ENCODE measurements around the gene KMT2E. TPM values are rescaled to one million over a fixed set of nuclear protein-coding genes. Genes with fewer than 3 reads are reported as not detected.

KMT2E gene
- polyA plus RNA-seq, 2 of the 4 experiments (the other 2 are of a cell fraction): 9.4 to 23.4 TPM

DNA sequence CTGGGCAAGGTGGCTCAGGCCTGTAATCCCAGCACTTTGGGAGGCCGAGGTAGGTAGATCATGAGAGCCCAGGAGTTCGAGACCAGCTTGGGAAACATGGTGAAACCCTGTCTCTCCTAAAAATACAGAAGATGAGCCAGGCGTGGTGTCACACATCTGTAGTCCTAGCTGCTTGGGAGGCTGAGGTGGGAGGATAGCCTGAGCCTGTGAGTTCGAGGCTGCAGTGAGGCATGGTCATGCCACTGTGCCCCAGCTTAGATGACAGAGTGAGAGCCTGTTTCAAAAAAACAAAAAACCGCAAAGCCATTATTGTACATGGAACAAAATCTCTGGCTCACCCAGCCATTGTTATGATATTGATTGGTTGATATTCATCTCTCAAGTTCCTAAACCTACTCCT is 53.7 kb downstream of the KMT2E start:
- WGBS (ENCODE audit: missing lambda C conversion rate): 89% methylated on average over 5 of the region's 5 CpGs
- H3K4me3 ChIP-seq: no peak overlapping the region

DNA sequence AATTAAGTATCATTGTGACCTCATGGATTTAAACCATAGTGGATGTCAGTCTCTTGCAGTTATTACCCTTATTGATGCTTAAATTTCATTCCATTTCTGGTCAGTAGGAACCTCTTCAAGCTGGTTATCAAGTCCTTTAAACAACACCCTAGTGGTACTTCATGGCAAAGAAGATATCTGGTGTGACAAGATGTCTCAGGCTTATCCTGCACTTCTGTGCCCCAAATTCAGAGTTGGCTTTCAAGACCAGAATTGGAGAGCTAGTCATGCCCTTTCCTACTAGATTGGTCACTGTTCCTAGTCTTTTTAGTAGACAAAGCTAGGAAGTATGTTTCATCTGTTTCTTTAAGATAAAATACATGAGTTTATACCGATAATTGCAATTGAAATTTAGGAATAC is 54.9 kb downstream of the KMT2E start:
- ChIA-PET POLR2A (no interaction called here), CTCF (interaction anchor here (0.6 to 0.7 kb wide), 3 partner anchors 10 to 494 kb away, joined by 3 to 4 read pairs (median 4); no protein-coding TSS in a partner anchor)
- Histone ChIP-seq H3K4me3 (no peak overlapping the region), H3K27ac (no peak overlapping the region), H3K4me1 (no peaks in the 10 kb centered on the region), H3K4me2 (no peak overlapping the region), H3K9me3 (no peaks in the 10 kb centered on the region)
- FAIRE-seq: no peak
- no peak for ATAC-seq
- TF ChIP-seq CHD4 (IDR thresholded peaks at IDR 0.05; ENCODE audit: borderline replicate concordance): no peak
- no peak for TF ChIP-seq PHF8 (IDR thresholded peaks at IDR 0.05; ENCODE audit: borderline replicate concordance, low read depth)
- TF ChIP-seq ZFP36 (IDR thresholded peaks at IDR 0.05; ENCODE audit: borderline replicate concordance, partially characterized antibody): no peak
- TF ChIP-seq, protein P1, sequence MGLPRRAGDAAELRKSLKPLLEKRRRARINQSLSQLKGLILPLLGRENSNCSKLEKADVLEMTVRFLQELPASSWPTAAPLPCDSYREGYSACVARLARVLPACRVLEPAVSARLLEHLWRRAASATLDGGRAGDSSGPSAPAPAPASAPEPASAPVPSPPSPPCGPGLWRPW (IDR thresholded peaks at IDR 0.05): no peak
- TF ChIP-seq KDM5A (IDR thresholded peaks at IDR 0.05): no peak
- no peak for TF ChIP-seq HOXB13 (CRISPR knock-in tag; IDR thresholded peaks at IDR 0.05; ENCODE audit: low read depth)
- TF ChIP-seq, protein P2, sequence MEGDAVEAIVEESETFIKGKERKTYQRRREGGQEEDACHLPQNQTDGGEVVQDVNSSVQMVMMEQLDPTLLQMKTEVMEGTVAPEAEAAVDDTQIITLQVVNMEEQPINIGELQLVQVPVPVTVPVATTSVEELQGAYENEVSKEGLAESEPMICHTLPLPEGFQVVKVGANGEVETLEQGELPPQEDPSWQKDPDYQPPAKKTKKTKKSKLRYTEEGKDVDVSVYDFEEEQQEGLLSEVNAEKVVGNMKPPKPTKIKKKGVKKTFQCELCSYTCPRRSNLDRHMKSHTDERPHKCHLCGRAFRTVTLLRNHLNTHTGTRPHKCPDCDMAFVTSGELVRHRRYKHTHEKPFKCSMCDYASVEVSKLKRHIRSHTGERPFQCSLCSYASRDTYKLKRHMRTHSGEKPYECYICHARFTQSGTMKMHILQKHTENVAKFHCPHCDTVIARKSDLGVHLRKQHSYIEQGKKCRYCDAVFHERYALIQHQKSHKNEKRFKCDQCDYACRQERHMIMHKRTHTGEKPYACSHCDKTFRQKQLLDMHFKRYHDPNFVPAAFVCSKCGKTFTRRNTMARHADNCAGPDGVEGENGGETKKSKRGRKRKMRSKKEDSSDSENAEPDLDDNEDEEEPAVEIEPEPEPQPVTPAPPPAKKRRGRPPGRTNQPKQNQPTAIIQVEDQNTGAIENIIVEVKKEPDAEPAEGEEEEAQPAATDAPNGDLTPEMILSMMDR (IDR thresholded peaks at IDR 0.05): no peak
- TF ChIP-seq ZNF302 (CRISPR knock-in tag; IDR thresholded peaks at IDR 0.05): no peak
- TF ChIP-seq FOSB (CRISPR knock-in tag; IDR thresholded peaks at IDR 0.05): no peak
- no peak for TF ChIP-seq SREBF2 (IDR thresholded peaks at IDR 0.05)
- no peak for TF ChIP-seq BHLHE40 (IDR thresholded peaks at IDR 0.05; ENCODE audit: low read depth, low read length)
- TF ChIP-seq EHMT2 (IDR thresholded peaks at IDR 0.05; ENCODE audit: low read depth): no peak
- 97% methylated on average over 1 of the region's 1 CpG for WGBS (ENCODE audit: missing lambda C conversion rate)
- DNase-seq (ENCODE audit: low read depth in 1 of 2, low spot score in 1 of 2): peak in 1 of 2 experiments; percentile 7

More for the DNA sequence above, 53.7 kb downstream of the KMT2E start:
- H3K27ac ChIP-seq: no peak overlapping the region
- H3K4me1 ChIP-seq: no peaks in the 10 kb centered on the region
- POLR2A ChIA-PET: interaction anchor here (0.6 kb wide), 1 partner anchor 13 kb away, joined by 3 read pairs; no protein-coding TSS in a partner anchor
- CTCF ChIA-PET: no interaction called here
- ATAC-seq (no peak), DNase-seq (ENCODE audit: low read depth in 1 of 2, low spot score in 1 of 2) (no peak), FAIRE-seq (no peak)
- TF ChIP-seq JUNB (IDR thresholded peaks at IDR 0.05): no peak
- no peak for TF ChIP-seq CBX2 (IDR thresholded peaks at IDR 0.05; ENCODE audit: borderline replicate concordance, low read depth)
- no peak for TF ChIP-seq NFE2L2 (conservative IDR thresholded peaks at IDR 0.05; ENCODE audit: low read length)
- TF ChIP-seq RNF2 (IDR thresholded peaks at IDR 0.05; ENCODE audit: borderline replicate concordance, low read depth): no peak
- no peak for TF ChIP-seq GATA3 (IDR thresholded peaks at IDR 0.05; ENCODE audit: borderline replicate concordance)
- no peak for TF ChIP-seq CHD4 (IDR thresholded peaks at IDR 0.05; ENCODE audit: borderline replicate concordance)
- TF ChIP-seq CEBPB (IDR thresholded peaks at IDR 0.05): no peak
- no peak for TF ChIP-seq PHF8 (IDR thresholded peaks at IDR 0.05; ENCODE audit: borderline replicate concordance, low read depth)
- no peak overlapping the region for H3K4me2 ChIP-seq
- no peaks in the 10 kb centered on the region for H3K9me3 ChIP-seq

DNA sequence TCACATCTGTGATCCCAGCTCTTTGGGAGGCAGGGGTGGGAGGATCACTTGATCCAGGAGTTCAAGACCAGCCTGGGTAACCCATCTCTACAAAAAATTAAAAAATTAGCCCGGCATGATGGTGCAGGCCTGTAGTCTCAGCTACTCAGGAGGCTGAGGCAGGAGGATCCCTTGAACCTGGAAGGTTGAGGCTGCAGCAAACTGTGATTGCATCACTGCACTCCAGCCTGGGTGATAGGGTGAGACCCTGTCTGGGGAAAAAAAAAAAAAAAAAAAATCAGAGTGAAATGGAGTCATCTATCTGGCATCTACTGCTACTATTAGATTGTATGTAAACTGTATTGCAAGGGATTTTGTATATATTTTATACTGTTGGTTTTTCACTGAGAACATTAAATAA is 59.1 kb downstream of the KMT2E start:
- POLR2A ChIA-PET: no interaction called here
- TF ChIP-seq NR3C1 (IDR thresholded peaks at IDR 0.05) (no peak), CHD2 (IDR thresholded peaks at IDR 0.05; ENCODE audit: low read length, partially characterized antibody) (no peak), HOXB5 (CRISPR knock-in tag; IDR thresholded peaks at IDR 0.05) (no peak), RCOR1 (IDR thresholded peaks at IDR 0.05; ENCODE audit: low read depth, low read length) (no peak), SREBF2 (IDR thresholded peaks at IDR 0.05) (no peak)
- Histone ChIP-seq H3K9me3 (no peaks in the 10 kb centered on the region), H3K4me2 (no peak overlapping the region), H3K27ac (no peak overlapping the region), H3K4me1 (no peaks in the 10 kb centered on the region), H3K4me3 (no peak overlapping the region)
- ATAC-seq (no peak), DNase-seq (ENCODE audit: low read depth in 1 of 2, low spot score in 1 of 2) (no peak), FAIRE-seq (no peak)
- 92% methylated on average over 1 of the region's 1 CpG for WGBS (ENCODE audit: missing lambda C conversion rate)
- CTCF ChIA-PET: interaction anchor here (0.7 kb wide), 1 partner anchor 633 kb away, joined by 3 read pairs; no protein-coding TSS in a partner anchor
